Renal cortex interstitium (tissue), 11 donors: Measurements from ENCODE around the gene GTF2A1. TPM values are rescaled to one million over a fixed set of nuclear protein-coding genes. Genes with fewer than 3 reads are reported as not detected.

Experiments used
- DNase-seq, 11 donors: peaks; one replicate each; pipeline ENCODE4 v3.0.0-alpha.2; 2013; ENCODE audit warnings: low read depth in 9 of 11, low spot score in 4 of 11; ENCODE audit errors: extremely low read depth in 1 of 11
- polyA plus RNA-seq, 3 donors: library from polyadenylated mRNA; unstranded; fragments of 120-200 nt; gene quantifications; one replicate each; pipeline ENCODE4 v1.2.1, GENCODE V29; 2013; ENCODE audit not compliant: insufficient read length in 3 of 3

GTF2A1 gene
- polyA plus RNA-seq, 3 donors: 34.4 to 40.2 (median 38.8) TPM

- no peak for DNase-seq
These were observed 15.1 kb downstream of the GTF2A1 start for GRCh38 chr14:81205639-81206038.

- no peak for DNase-seq
These were observed 20.7 kb downstream of the GTF2A1 start for GRCh38 chr14:81200054-81200453.

GRCh38 chr14:81199084-81199483 is 21.7 kb downstream of the GTF2A1 start:
- DNase-seq: no peak

GRCh38 chr14:81198651-81199050 is 22.1 kb downstream of the GTF2A1 start:
- DNase-seq: no peak

- no peak for DNase-seq
These were observed 26.7 kb downstream of the GTF2A1 start for GRCh38 chr14:81193924-81194633.

- DNase-seq: no peak
These were observed 28.2 kb downstream of the GTF2A1 start for GRCh38 chr14:81192594-81192993.

GRCh38 chr14:81187832-81188522 is 32.8 kb downstream of the GTF2A1 start:
- no peak for DNase-seq

GRCh38 chr14:81179631-81180030 is 41.1 kb downstream of the GTF2A1 start:
- no peak for DNase-seq

GRCh38 chr14:81178063-81178462 is 42.7 kb downstream of the GTF2A1 start:
- DNase-seq: no peak

- no peak for DNase-seq
These were observed 43.5 kb downstream of the GTF2A1 start for GRCh38 chr14:81177225-81177624.

GRCh38 chr14:81176241-81176640 is 44.5 kb downstream of the GTF2A1 start:
- DNase-seq: no peak

- no peak for DNase-seq
These were observed 47.9 kb downstream of the GTF2A1 start for GRCh38 chr14:81172881-81173280.

GRCh38 chr14:81172353-81172752 is 48.4 kb downstream of the GTF2A1 start:
- DNase-seq: no peak

GRCh38 chr14:81170829-81171195 is 49.9 kb downstream of the GTF2A1 start:
- no peak for DNase-seq

- DNase-seq: peak; percentile 66 to 90 (median 84)
These were observed 50.5 kb downstream of the GTF2A1 start for GRCh38 chr14:81170104-81170828.

GRCh38 chr14:81169711-81170103 is 51.1 kb downstream of the GTF2A1 start:
- DNase-seq: peak in 9 of 11 donors; percentile 6 to 22 (median 12)

- no peak for DNase-seq
These were observed 51.5 kb downstream of the GTF2A1 start for GRCh38 chr14:81169267-81169666.

- no peak for DNase-seq
These were observed 54.6 kb downstream of the GTF2A1 start for GRCh38 chr14:81166121-81166520.

- no peak for DNase-seq
These were observed 55.6 kb downstream of the GTF2A1 start for GRCh38 chr14:81165188-81165587.

GRCh38 chr14:81164167-81164774 is 56.5 kb downstream of the GTF2A1 start:
- peak in 7 of 11 donors; percentile 17 to 47 (median 22) for DNase-seq
